Adipocyte (in vitro differentiated cells): ENCODE data around the gene TSPO.
A peak's percentile ranks its signal among the peaks of the same experiment; 100 is the strongest.

Experiments used
- DNase-seq: peaks from one replicate; pipeline ENCODE4 v3.0.0-alpha.2; 2015; ENCODE audit warnings: low read depth
- H3K27me3 ChIP-seq: replicated peaks from 2 replicates; pipeline ENCODE4 v1.7.0; 2013; ENCODE audit warnings: mild to moderate bottlenecking, low read length, moderate library complexity; ENCODE audit not compliant: control insufficient read depth, insufficient read depth
- H3K36me3 ChIP-seq: 2 replicates; pipeline ENCODE4 v1.7.0; 2013; ENCODE audit warnings: low read length, mild to moderate bottlenecking, moderate library complexity; ENCODE audit not compliant: control insufficient read depth, insufficient read depth, severe bottlenecking
- H3K4me1 ChIP-seq: 2 replicates; pipeline ENCODE4 v1.7.0; 2013; ENCODE audit warnings: mild to moderate bottlenecking, low read length, moderate library complexity; ENCODE audit not compliant: control insufficient read depth, insufficient read depth
- H3K4me3 ChIP-seq: 2 replicates; pipeline ENCODE4 v1.7.0; 2013; ENCODE audit warnings: mild to moderate bottlenecking, low read length, moderate library complexity
- H3K9ac ChIP-seq: 2 replicates; pipeline ENCODE4 v1.7.0; 2013; ENCODE audit warnings: mild to moderate bottlenecking, low read length, moderate library complexity
- H3K9me3 ChIP-seq: 2 replicates; pipeline ENCODE4 v1.7.0; 2013; ENCODE audit warnings: mild to moderate bottlenecking, low read length, moderate library complexity; ENCODE audit not compliant: control insufficient read depth

Gene TSPO

GRCh38 chr22:43162412-43163150 lies 11.2 kb downstream of the TSPO start:
- no peak overlapping the region for H3K4me3 ChIP-seq
- DNase-seq, result no peak
- H3K36me3 ChIP-seq, result peaks cover 15% of the 10 kb centered on the region
- H3K9me3 ChIP-seq, result no peaks in the 10 kb centered on the region
- peaks cover 39% of the 10 kb centered on the region for H3K4me1 ChIP-seq
- no peak overlapping the region for H3K9ac ChIP-seq
- no peaks in the 10 kb centered on the region for H3K27me3 ChIP-seq

DNA sequence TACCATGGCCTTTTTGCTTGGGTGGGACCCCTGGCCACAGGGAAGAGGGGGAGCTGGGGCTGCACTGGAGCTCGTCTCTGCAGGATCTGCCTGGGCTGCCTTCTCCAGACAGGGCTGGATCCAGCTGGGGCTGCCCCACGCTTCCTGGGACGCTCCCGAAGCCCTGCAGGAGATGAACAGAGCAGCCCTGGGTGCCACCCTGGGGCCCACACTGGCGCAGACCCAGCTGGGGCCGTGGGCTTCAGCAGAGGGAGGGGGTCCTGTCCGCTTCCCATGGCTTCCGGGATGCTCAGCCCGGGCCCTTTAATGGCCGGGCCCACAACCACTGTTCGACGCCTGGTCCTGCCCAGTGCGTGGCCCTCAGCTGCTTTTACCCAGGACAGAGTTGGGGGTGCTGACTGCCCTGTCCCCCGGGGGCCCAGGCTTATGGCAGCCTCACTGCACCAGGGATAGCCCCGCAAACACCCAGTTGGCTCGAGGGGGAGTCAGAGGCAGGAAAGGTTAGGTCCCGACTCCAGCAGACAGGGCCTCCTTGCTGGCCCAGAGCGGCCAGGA lies 12.0 kb downstream of the TSPO start:
- Histone ChIP-seq H3K9ac (peak overlapping the region; percentile 32), H3K36me3 (peaks cover 15% of the 10 kb centered on the region), H3K4me1 (peaks cover 34% of the 10 kb centered on the region), H3K9me3 (no peaks in the 10 kb centered on the region), H3K27me3 (no peaks in the 10 kb centered on the region), H3K4me3 (no peak overlapping the region)
- no peak for DNase-seq

DNA sequence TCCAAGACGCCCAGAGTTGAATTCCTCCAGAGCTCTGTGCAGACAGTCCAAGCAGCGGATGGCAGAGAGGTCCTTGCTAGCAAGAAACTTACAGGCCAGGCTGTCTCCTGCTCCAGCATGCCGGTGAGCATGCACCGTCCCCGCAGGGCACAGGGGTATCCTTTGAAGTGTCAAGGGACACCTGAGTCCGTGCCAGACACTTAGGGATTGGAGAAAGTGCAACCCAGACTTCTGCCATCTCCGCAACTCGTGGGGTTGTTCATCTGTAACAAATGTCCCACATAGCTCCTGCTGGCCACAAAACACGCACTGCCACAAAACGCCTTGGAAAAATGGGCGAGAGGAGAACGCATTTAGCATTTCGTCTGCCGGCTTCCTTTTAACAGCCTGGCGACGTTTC lies 13.3 kb downstream of the TSPO start:
- Histone ChIP-seq H3K9ac (no peak overlapping the region), H3K27me3 (no peaks in the 10 kb centered on the region), H3K9me3 (no peaks in the 10 kb centered on the region), H3K4me1 (peaks cover 29% of the 10 kb centered on the region), H3K36me3 (peaks cover 15% of the 10 kb centered on the region), H3K4me3 (no peak overlapping the region)
- DNase-seq, result no peak

DNA sequence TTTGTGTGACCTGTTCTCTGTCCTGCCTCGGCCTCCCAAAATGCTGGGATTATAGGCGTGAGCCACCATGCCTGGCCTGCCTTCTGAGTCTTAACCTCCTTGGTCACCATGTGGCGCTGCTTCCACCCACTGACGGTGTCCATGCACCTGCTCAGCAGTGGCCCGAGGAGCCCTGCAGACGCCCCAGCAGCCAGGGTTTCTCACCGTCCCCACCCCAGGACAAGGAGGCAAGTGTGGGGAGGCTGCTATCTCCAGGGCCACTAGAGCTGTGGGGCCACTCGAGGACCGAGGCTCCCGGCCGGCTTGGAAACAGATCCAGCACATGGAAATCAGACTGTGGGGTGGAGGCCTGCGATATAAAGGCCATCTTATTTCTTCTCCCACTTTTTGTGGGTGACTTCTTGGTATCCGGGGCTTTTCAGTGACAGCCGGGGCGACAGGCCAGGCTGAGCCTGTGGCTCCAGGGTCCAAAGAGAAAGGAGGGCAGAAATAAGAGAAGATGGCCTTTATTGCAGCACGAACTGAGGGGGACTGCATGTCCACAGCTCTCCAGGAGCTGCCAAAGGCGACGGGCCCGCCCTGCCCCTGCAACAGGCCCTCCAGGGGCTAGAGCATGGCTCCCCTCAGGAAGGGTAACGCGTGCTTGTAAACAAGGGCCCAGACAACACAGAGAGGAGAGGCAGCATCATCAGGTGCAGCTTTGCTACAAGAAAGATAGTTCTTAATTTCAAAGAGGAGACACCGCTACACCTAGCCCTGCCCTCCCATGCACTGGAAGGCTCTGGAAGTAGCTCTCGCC lies 15.0 kb downstream of the TSPO start:
- Histone ChIP-seq H3K36me3 (peaks cover 22% of the 10 kb centered on the region), H3K9ac (no peak overlapping the region), H3K4me1 (peaks cover 24% of the 10 kb centered on the region), H3K9me3 (no peaks in the 10 kb centered on the region), H3K27me3 (no peaks in the 10 kb centered on the region), H3K4me3 (no peak overlapping the region)
- DNase-seq, result no peak

GRCh38 chr22:43167001-43167589 lies 15.7 kb downstream of the TSPO start:
- H3K36me3 ChIP-seq, result peaks cover 30% of the 10 kb centered on the region
- DNase-seq, result no peak
- H3K9me3 ChIP-seq, result no peaks in the 10 kb centered on the region
- peaks cover 24% of the 10 kb centered on the region for H3K4me1 ChIP-seq
- H3K27me3 ChIP-seq, result no peaks in the 10 kb centered on the region
- no peak overlapping the region for H3K9ac ChIP-seq
- no peak overlapping the region for H3K4me3 ChIP-seq

GRCh38 chr22:43168471-43169309 lies 17.3 kb downstream of the TSPO start:
- peak; percentile 91 for DNase-seq
- no peaks in the 10 kb centered on the region for H3K27me3 ChIP-seq
- H3K4me1 ChIP-seq, result peaks cover 17% of the 10 kb centered on the region
- H3K9ac ChIP-seq, result peak overlapping the region; percentile 31
- H3K36me3 ChIP-seq, result peaks cover 33% of the 10 kb centered on the region
- H3K9me3 ChIP-seq, result no peaks in the 10 kb centered on the region
- no peak overlapping the region for H3K4me3 ChIP-seq

DNA sequence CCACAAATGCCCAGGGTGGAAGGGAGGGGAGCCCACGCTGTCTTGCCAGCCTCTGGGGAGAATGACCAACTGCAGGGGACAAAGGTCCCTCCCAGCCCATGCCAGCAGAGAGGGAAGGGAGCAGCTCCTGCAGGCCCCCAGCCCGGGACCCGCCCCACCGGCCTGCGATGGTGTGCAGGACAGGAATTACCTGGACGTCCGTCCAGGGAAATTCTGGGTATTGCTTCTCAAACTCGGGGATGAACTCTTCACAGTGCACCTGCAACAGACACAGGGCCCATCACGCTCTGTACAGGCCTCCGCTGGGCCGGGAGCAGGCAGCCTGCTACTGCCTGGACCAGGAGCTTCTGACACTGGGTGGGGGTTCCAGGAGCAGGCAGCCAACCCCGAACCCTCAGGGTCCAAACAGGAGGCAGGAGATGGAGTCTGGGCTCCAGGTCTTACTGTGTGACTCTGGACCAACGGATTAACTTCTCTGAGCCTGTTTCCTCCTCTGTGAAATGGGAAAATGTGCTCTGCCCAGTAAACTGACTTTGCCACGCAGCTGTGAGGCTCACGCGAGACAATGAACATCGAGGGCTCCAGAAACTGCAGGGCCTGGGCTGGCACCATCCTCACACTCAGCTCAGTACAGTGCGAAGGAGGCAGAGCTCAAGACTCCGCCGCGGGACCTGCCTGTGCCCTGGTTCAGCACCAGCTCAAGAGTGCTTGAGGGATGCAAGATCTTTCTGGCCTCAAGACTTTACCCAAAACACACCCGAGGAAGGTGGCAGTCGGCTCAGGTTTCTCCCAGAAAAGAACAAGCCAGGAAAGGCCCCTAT lies 18.2 kb downstream of the TSPO start:
- no peak for DNase-seq
- H3K9ac ChIP-seq, result no peak overlapping the region
- no peaks in the 10 kb centered on the region for H3K27me3 ChIP-seq
- peaks cover 11% of the 10 kb centered on the region for H3K4me1 ChIP-seq
- peaks cover 41% of the 10 kb centered on the region for H3K36me3 ChIP-seq
- H3K9me3 ChIP-seq, result no peaks in the 10 kb centered on the region
- H3K4me3 ChIP-seq, result no peak overlapping the region

GRCh38 chr22:43170131-43170480 lies 18.7 kb downstream of the TSPO start:
- Histone ChIP-seq H3K4me3 (no peak overlapping the region), H3K9me3 (no peaks in the 10 kb centered on the region), H3K36me3 (peaks cover 45% of the 10 kb centered on the region), H3K9ac (no peak overlapping the region), H3K4me1 (peaks cover 11% of the 10 kb centered on the region), H3K27me3 (no peaks in the 10 kb centered on the region)
- DNase-seq, result no peak

DNA sequence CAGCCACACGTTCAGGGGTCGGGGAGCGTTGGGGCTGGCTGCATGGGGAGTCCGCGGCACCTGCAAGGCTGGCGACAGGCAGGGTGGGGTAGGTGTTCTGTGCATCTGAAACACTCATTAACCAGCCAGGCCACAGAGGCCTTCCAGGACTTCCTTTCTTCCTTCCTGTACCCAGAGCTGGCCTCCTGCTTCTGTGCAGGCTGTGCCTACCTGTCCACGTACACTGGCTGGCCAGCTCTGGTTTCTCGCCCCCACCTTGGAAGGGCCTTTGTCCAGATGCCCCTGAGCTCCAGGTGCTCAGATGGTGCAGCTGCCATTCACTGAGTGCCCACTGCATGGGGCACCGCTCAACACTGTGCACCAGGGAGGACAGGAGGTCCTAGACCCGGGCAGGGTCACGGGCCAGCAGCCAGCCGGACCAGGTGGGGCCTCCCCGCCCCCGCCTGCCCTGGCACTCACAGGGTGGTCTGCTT lies 19.7 kb downstream of the TSPO start:
- H3K27me3 ChIP-seq, result no peaks in the 10 kb centered on the region
- H3K9me3 ChIP-seq, result no peaks in the 10 kb centered on the region
- no peak overlapping the region for H3K4me3 ChIP-seq
- H3K9ac ChIP-seq, result no peak overlapping the region
- H3K4me1 ChIP-seq, result peaks cover 11% of the 10 kb centered on the region
- peaks cover 52% of the 10 kb centered on the region for H3K36me3 ChIP-seq
- DNase-seq, result no peak

- H3K9me3 ChIP-seq, result no peaks in the 10 kb centered on the region
- peaks cover 55% of the 10 kb centered on the region for H3K36me3 ChIP-seq
- no peaks in the 10 kb centered on the region for H3K27me3 ChIP-seq
- H3K9ac ChIP-seq, result no peak overlapping the region
- no peak overlapping the region for H3K4me3 ChIP-seq
- DNase-seq, result no peak
- H3K4me1 ChIP-seq, result peaks cover 11% of the 10 kb centered on the region
Observed at GRCh38 chr22:43171607-43172006, 20.2 kb downstream of the TSPO start.
